Adrenal gland (tissue), 12 donors: ENCODE measurements around the gene PTPRN2. TPM values are rescaled to one million over a fixed set of nuclear protein-coding genes. Genes with fewer than 3 reads are reported as not detected.
A peak's percentile ranks its signal among the peaks of the same experiment; 100 is the strongest.

ENCODE experiments used
- DNase-seq, 7 donors: peaks; one replicate each; pipeline ENCODE4 v3.0.0-alpha.2; 2019 to 2020
- H3K27ac ChIP-seq, 5 donors: fragments of 200-600 bp; sonication (generic) in 4 of 5; 1 replicate in 3 of 5; 2 replicates in 2 of 5; pipeline versions ENCODE4 v1.5.1 to v1.8.0; 2016 to 2020; ENCODE audit warnings: mild to moderate bottlenecking in 1 of 5
- H3K27me3 ChIP-seq: fragments of 200-600 bp; 2 replicates; pipeline ENCODE4 v1.8.0; 2021
- H3K36me3 ChIP-seq, 2 donors: fragments of 200-600 bp; replicated peaks in 1 of 2; 1 replicate in 1 of 2; 2 replicates in 1 of 2; pipeline versions ENCODE4 v1.5.1 to v1.8.0; 2018 to 2022
- H3K4me1 ChIP-seq, 2 donors: fragments of 200-600 bp; replicated peaks in 1 of 2; 1 replicate in 1 of 2; 2 replicates in 1 of 2; pipeline versions ENCODE4 v1.5.1 to v1.8.0; 2018 to 2021
- H3K4me3 ChIP-seq, 4 donors: fragments of 200-600 bp; sonication (generic) in 3 of 4; one replicate each; pipeline ENCODE4 v1.5.1; 2016 to 2018
- H3K9me3 ChIP-seq, 3 donors: fragments of 200-600 bp; sonication (generic) in 1 of 3; replicated peaks in 1 of 3; 1 replicate in 2 of 3; 2 replicates in 1 of 3; pipeline versions ENCODE4 v1.5.1 to v1.8.0; 2016 to 2021
- POLR2A ChIP-seq, 2 donors: fragments of 450-650 bp; IDR thresholded peaks; one replicate each; pipeline ENCODE4 v1.6.1; 2017; ENCODE audit warnings: antibody characterized with exemption in 2 of 2, mild to moderate bottlenecking in 2 of 2, moderate library complexity in 1 of 2
- WGBS, 4 donors: extraction: QIAGEN DNeasy Blood & Tissue Kit in 2 of 4; methylation state at CpG; one replicate each; pipeline versions ENCODE4 v1.1.5 to v1.1.7; 2013 to 2017; 5-methylcytosine and 5-hydroxymethylcytosine counted together
- intact Hi-C, 2 donors: fragments of 100-400 bp; cut with DNase I; formaldehyde crosslinking; loops; one replicate each; pipeline versions ENCODE4 v1.14.1 to v1.15.0; 2022 to 2023
- polyA plus RNA-seq, 3 donors: library from polyadenylated mRNA; stranded (reverse); fragments of 200-250 nt in 2 of 3; fragments of 350-450 nt in 1 of 3; fragmentation: Illumina TruSeq in 1 of 3; extraction: RNeasy Lipid Tissue Mini Kit (QIAGEN cat#74804) in 1 of 3; gene quantifications; one replicate each; pipeline ENCODE4 v1.2.3, GENCODE V29; 2013 to 2014
- total RNA-seq, 9 donors: library from RNA; depleted of rRNA in 4 of 9; stranded (reverse); fragments of >200 nt in 4 of 9; fragments of 120-200 nt in 1 of 9; fragmentation: NEBNext Ultra II Directional in 1 of 9; extraction: Animal tissue kit (Norgen Biotek cat#: 25700) in 1 of 9; gene quantifications; one replicate each; pipeline versions ENCODE4 v1.1.0 to v1.2.4, GENCODE V29; 2013 to 2023
- TF ChIP-seq, protein P1 (sequence below), 6 experiments: fragments of 450-650 bp in 4 of 6; fragments of 200-600 bp in 2 of 6; sonication (generic) in 1 of 6; IDR thresholded peaks; 1 replicate in 5 of 6; 2 replicates in 1 of 6; pipeline versions ENCODE4 v1.5.1 to v1.8.0; 2016 to 2021; ENCODE audit warnings: antibody characterized with exemption in 6 of 6, mild to moderate bottlenecking in 2 of 6, moderate library complexity in 1 of 6
- donor health status: healthy with polysubstance abuse.
- donor health status: Bipolar disorder and iron deficiency.
- donor health status: DM: yes; HTN: yes; CAD: no.
- donor health status: DM: no; HTN: no; CAD: no.
- donor health status: DM: no; HTN: no; CAD: no.
- donor health status: DM: yes; HTN: yes; CAD: no.

PTPRN2 gene
- total and polyA plus RNA-seq, 12 donors = 2.2 to 16.2 (median 3.4) TPM

DNA sequence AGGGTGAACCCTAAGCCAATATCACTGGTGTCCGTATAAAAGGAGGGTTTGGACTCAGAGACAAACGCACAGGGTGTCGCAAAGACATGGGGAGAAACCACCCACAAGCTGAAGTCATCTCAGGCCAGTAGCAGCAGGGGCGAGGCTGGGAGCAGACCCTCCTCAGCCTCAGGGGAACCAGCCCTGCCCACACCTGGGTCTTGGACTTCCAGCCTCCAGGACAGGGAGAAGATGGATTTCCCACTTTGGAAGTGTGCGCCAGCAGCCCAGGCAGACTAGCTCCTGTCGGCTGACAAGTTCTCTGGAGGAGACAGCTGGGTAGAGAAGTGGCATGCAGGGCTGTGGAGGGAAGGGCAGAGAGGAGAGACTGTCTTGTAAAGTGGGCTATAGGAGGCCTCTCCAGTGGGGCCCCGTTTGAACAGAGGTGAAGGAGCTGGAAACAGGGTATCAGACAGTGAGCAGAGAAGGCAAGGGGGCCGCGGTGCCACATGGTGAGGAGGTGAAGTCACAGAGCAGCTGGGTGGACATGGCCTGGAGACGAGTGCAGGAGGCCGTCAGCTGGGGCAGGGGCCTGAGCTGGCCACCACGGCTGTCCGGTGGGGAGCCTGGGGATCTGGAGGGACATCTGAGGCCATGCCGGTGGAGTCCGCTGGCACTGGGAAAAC, 475.6 kb downstream of the PTPRN2 start:
- intact Hi-C loops = no loop called here
- no peak overlapping the region for H3K27ac ChIP-seq
- no peak for TF ChIP-seq POLR2A (IDR thresholded peaks at IDR 0.05)
- TF ChIP-seq, protein P1, sequence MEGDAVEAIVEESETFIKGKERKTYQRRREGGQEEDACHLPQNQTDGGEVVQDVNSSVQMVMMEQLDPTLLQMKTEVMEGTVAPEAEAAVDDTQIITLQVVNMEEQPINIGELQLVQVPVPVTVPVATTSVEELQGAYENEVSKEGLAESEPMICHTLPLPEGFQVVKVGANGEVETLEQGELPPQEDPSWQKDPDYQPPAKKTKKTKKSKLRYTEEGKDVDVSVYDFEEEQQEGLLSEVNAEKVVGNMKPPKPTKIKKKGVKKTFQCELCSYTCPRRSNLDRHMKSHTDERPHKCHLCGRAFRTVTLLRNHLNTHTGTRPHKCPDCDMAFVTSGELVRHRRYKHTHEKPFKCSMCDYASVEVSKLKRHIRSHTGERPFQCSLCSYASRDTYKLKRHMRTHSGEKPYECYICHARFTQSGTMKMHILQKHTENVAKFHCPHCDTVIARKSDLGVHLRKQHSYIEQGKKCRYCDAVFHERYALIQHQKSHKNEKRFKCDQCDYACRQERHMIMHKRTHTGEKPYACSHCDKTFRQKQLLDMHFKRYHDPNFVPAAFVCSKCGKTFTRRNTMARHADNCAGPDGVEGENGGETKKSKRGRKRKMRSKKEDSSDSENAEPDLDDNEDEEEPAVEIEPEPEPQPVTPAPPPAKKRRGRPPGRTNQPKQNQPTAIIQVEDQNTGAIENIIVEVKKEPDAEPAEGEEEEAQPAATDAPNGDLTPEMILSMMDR (IDR thresholded peaks at IDR 0.05) = no peak
- peak in 1 of 7 donors; percentile 35 for DNase-seq
- no peaks in the 10 kb centered on the region for H3K4me1 ChIP-seq
- WGBS, 4 donors = 90 to 93% (median 92%) methylated on average over 13 to 15 of the region's 15 CpGs
- H3K27me3 ChIP-seq = no peaks in the 10 kb centered on the region
- H3K9me3 ChIP-seq = peaks cover 0 to 3% (median 2%) of the 10 kb centered on the region in 3 donors
- H3K4me3 ChIP-seq = no peak overlapping the region
- H3K36me3 ChIP-seq = no peaks in the 10 kb centered on the region

DNA sequence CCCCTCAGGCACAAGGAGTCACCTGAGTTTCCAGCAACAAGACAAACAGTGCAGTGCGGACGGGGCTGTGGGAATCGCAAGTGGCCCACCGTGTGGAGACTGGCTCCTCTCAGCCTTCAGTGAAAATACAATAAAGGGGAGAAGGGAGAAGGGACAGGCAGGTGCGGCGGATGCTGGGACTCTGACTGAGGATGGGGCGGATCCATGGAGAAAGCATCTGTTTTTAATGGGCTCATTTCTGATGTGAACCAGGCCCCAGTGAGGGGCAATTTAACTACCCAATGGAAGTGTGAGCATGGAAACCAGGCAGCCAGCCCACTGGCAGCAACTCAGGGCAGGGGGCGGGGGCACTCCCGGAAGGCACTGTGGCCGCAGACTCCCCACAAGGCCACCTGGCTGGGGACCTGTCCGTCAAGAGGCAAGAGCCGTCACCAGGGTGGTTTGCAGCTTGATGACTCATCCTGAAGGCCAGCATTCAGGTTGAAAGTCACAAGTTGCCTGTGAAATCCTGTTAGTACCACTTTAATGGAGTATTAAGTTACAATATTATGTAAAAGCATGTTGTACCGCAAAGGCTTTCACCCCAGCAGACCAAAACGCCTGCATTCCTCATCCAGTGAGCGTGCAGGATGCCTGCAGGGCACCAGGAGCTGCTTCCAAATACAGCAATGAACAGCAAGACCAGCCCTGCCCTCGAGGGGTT, 476.4 kb downstream of the PTPRN2 start:
- Histone ChIP-seq H3K4me1 (no peaks in the 10 kb centered on the region), H3K27ac (no peak overlapping the region), H3K27me3 (no peaks in the 10 kb centered on the region), H3K4me3 (no peak overlapping the region), H3K36me3 (no peaks in the 10 kb centered on the region), H3K9me3 (no peaks in the 10 kb centered on the region)
- intact Hi-C loops = no loop called here
- WGBS, 4 donors = 62 to 72% (median 67%) methylated on average over 11 to 16 of the region's 16 CpGs
- TF ChIP-seq, protein P1 (IDR thresholded peaks at IDR 0.05) = no peak
- no peak for TF ChIP-seq POLR2A (IDR thresholded peaks at IDR 0.05)
- peak; percentile 27 to 69 (median 58) for DNase-seq

DNA sequence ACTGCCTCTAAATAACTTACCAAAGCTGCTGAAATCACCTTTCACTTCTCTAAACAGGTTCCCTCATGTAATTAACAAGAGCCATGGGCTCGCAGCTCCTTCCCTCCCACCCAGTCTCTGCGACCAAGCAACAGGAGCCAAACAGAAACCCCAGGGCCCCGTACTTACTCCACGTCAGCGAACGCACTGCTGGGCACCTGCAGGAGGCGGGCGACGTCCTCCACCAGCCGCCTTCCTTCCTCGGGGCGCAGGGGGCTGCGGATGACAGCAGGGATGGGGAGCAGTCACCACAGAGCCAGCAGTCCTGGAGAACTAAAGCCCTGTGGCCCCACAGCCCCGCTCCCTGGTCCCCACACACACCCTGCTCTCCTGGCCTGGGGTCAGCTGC, 477.0 kb downstream of the PTPRN2 start:
- Histone ChIP-seq H3K27me3 (no peaks in the 10 kb centered on the region), H3K4me1 (no peaks in the 10 kb centered on the region), H3K9me3 (no peaks in the 10 kb centered on the region), H3K27ac (no peak overlapping the region), H3K4me3 (no peak overlapping the region), H3K36me3 (no peaks in the 10 kb centered on the region)
- no peak for TF ChIP-seq POLR2A (IDR thresholded peaks at IDR 0.05)
- TF ChIP-seq, protein P1 (IDR thresholded peaks at IDR 0.05) = no peak
- intact Hi-C loops = no loop called here
- peak in 1 of 7 donors; percentile 20 for DNase-seq
- 88 to 98% (median 93%) methylated on average over 12 to 14 of the region's 14 CpGs for WGBS, 4 donors

DNA sequence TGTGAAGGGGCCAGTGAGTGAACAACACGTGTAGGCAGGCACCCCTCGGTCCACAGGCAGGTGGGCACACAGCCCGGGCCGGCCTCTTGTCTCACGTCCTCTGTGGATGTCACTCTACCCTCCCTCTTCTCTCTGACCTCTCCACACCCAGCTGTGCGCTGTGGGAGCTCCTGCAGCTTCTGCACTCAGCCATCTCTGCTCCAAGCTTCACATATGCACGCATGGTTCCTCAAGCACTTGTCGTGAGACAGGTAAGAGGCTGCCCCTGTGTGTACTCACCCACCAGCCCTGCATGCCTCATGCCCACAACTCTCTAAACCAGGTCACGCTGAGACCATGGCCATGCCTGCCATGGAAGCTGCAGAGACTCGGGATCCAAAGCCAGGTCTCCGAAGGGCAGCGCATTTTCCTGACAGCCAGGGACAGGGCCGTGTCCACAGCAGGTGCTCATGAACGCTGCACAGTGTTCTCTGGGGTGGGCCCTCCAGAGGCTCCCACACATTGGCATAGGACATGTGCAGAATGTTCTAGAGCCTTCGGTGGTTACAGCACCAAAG, 477.5 kb downstream of the PTPRN2 start:
- intact Hi-C loops = no loop called here
- Histone ChIP-seq H3K4me3 (no peak overlapping the region), H3K4me1 (no peaks in the 10 kb centered on the region), H3K36me3 (no peaks in the 10 kb centered on the region), H3K9me3 (no peaks in the 10 kb centered on the region), H3K27me3 (no peaks in the 10 kb centered on the region), H3K27ac (no peak overlapping the region)
- 82 to 93% (median 90%) methylated on average over 11 to 15 of the region's 15 CpGs for WGBS, 4 donors
- TF ChIP-seq, protein P1 (IDR thresholded peaks at IDR 0.05) = no peak
- TF ChIP-seq POLR2A (IDR thresholded peaks at IDR 0.05) = no peak
- peak in 1 of 7 donors; percentile 28 for DNase-seq
